ENCODE data around the gene ACSF2.
"Not testable (repeated sequence)": the region's sequence is repeated elsewhere in the genome, so short reads cannot be mapped to it uniquely, and the experiment has no call there.

DNA sequence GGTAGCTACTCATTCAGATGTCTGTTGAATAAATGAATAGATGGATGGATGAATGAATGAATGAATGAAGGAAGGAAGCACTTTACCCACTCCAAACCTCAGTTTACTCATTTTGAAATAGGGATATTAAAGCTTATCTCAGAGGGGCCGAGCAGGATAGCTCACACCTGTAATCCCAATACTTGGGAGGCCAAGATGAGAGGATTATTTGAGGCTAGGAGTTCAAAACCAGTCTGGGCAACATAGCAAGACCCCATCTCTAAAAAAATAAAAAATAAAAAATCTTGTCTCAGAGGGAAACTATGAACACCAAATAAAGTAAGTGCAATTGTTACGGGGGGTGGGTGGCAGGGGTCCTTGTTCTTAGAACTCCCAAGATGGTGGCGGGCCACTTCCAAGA is 27.3 kb upstream of the ACSF2 start:
- not testable (repeated sequence) for TF ChIP-seq CREB5 (CRISPR knock-in tag; IDR thresholded peaks at IDR 0.05; ENCODE audit: low read depth); ZFP30 (CRISPR knock-in tag; IDR thresholded peaks at IDR 0.05); BACH2 (CRISPR knock-in tag; IDR thresholded peaks at IDR 0.05; ENCODE audit: borderline replicate concordance); TOX (CRISPR knock-in tag; IDR thresholded peaks at IDR 0.05; ENCODE audit: borderline replicate concordance); RARB (CRISPR knock-in tag; IDR thresholded peaks at IDR 0.05); ARNTL (CRISPR knock-in tag; IDR thresholded peaks at IDR 0.05; ENCODE audit: borderline replicate concordance, low read depth); ZNF8 (CRISPR knock-in tag; IDR thresholded peaks at IDR 0.05)
- TF ChIP-seq, protein P1, sequence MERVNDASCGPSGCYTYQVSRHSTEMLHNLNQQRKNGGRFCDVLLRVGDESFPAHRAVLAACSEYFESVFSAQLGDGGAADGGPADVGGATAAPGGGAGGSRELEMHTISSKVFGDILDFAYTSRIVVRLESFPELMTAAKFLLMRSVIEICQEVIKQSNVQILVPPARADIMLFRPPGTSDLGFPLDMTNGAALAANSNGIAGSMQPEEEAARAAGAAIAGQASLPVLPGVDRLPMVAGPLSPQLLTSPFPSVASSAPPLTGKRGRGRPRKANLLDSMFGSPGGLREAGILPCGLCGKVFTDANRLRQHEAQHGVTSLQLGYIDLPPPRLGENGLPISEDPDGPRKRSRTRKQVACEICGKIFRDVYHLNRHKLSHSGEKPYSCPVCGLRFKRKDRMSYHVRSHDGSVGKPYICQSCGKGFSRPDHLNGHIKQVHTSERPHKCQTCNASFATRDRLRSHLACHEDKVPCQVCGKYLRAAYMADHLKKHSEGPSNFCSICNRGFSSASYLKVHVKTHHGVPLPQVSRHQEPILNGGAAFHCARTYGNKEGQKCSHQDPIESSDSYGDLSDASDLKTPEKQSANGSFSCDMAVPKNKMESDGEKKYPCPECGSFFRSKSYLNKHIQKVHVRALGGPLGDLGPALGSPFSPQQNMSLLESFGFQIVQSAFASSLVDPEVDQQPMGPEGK (CRISPR knock-in tag; IDR thresholded peaks at IDR 0.05; ENCODE audit: borderline replicate concordance): not testable (repeated sequence)
- TF ChIP-seq, protein P2, sequence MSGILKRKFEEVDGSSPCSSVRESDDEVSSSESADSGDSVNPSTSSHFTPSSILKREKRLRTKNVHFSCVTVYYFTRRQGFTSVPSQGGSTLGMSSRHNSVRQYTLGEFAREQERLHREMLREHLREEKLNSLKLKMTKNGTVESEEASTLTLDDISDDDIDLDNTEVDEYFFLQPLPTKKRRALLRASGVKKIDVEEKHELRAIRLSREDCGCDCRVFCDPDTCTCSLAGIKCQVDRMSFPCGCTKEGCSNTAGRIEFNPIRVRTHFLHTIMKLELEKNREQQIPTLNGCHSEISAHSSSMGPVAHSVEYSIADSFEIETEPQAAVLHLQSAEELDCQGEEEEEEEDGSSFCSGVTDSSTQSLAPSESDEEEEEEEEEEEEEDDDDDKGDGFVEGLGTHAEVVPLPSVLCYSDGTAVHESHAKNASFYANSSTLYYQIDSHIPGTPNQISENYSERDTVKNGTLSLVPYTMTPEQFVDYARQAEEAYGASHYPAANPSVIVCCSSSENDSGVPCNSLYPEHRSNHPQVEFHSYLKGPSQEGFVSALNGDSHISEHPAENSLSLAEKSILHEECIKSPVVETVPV (CRISPR knock-in tag; IDR thresholded peaks at IDR 0.05): not testable (repeated sequence)

All from SK-N-SH treated with all-trans-retinoic acid at 6 μM for 48 hours (cell line).